GM12801 (cell line): ENCODE measurements around the gene TEDC2.

Experiments
- CTCF ChIP-seq: IDR thresholded peaks from one replicate; pipeline ENCODE4 v1.5.1; 2011; ENCODE audit warnings: control low read depth; ENCODE audit not compliant: insufficient read length; ENCODE audit errors: extremely low read depth

Gene TEDC2

GRCh38 chr16:2499454-2499853 is 39.5 kb downstream of the TEDC2 start:
- TF ChIP-seq CTCF, result no peak

GRCh38 chr16:2499890-2500429 is 40.1 kb downstream of the TEDC2 start:
- no peak for TF ChIP-seq CTCF

- no peak for TF ChIP-seq CTCF
Observed at GRCh38 chr16:2500430-2500917, 40.6 kb downstream of the TEDC2 start.

- TF ChIP-seq CTCF, result peak; percentile 31
Observed at GRCh38 chr16:2500918-2501750, 41.2 kb downstream of the TEDC2 start.

GRCh38 chr16:2501946-2502895 is 42.3 kb downstream of the TEDC2 start:
- TF ChIP-seq CTCF, result no peak

- TF ChIP-seq CTCF, result no peak
Observed at GRCh38 chr16:2505695-2506094, 45.8 kb downstream of the TEDC2 start.
